Caki2 (cell line): ENCODE results near the gene SPTA1. TPM values are rescaled to one million over a fixed set of nuclear protein-coding genes. Genes with fewer than 3 reads are reported as not detected.

Experiments
- DNase-seq: peaks from one replicate; pipeline ENCODE4 v3.0.0-alpha.2; 2015; ENCODE audit warnings: low read depth
- in situ Hi-C: cut with HindIII; loops from 2 replicates; pipeline ENCODE4 v1.10.0; 2016; ENCODE audit warnings: low sequenced_read_pairs, low pct_unique_long_range_greater_than_20kb, mixed read lengths
- total RNA-seq: library from RNA; depleted of rRNA; stranded (reverse); fragments of >200 nt; shearing (Covaris generic); gene quantifications from 2 replicates; pipeline ENCODE4 v1.2.3, GENCODE V29; 2014; ENCODE audit warnings: low replicate concordance; rRNA removed

Gene SPTA1
- total RNA-seq, 1 experiment from 2014 or later: not detected

- DNase-seq: no peak
These were observed 79.2 kb downstream of the SPTA1 start for GRCh38 chr1:158607296-158607695.

GRCh38 chr1:158604968-158605367 is 81.5 kb downstream of the SPTA1 start, which contains the start of gene OR10Z1:
Gene OR10Z1 (plus strand): TSS chr1:158605268. CDS start chr1:158606439, 1,171 bp downstream.
- no peak for DNase-seq
- in situ Hi-C loops: no loop called here

More at GRCh38 chr1:158607296-158607695, 79.2 kb downstream of the SPTA1 start:
- in situ Hi-C loops: no loop called here

GRCh38 chr1:158600735-158601134 is 85.8 kb downstream of the SPTA1 start:
- no peak for DNase-seq
- in situ Hi-C loops: no loop called here

GRCh38 chr1:158586942-158587341 is 99.6 kb downstream of the SPTA1 start:
- no peak for DNase-seq
- in situ Hi-C loops: no loop called here

GRCh38 chr1:158583962-158584361 is 102.6 kb downstream of the SPTA1 start:
- DNase-seq: no peak
- in situ Hi-C loops: no loop called here

GRCh38 chr1:158579733-158580132 is 106.8 kb downstream of the SPTA1 start, which contains the start of gene OR10X1:
Gene OR10X1 (minus strand): TSS chr1:158579899. CDS start chr1:158579899, 0 bp downstream.
- in situ Hi-C loops: no loop called here

GRCh38 chr1:158577561-158577960 is 109.0 kb downstream of the SPTA1 start:
- in situ Hi-C loops: no loop called here
- DNase-seq: no peak

More at GRCh38 chr1:158579733-158580132, 106.8 kb downstream of the SPTA1 start, which contains the start of gene OR10X1:
- DNase-seq: no peak

- DNase-seq: no peak
- in situ Hi-C loops: no loop called here
These were observed 114.3 kb downstream of the SPTA1 start for GRCh38 chr1:158572226-158572625.

GRCh38 chr1:158570480-158570879 is 116.0 kb downstream of the SPTA1 start, which contains the start of gene OR6P1:
Gene OR6P1 (minus strand): TSS chr1:158570580. CDS start chr1:158563604, 6,976 bp downstream.
- in situ Hi-C loops: no loop called here
- no peak for DNase-seq

- DNase-seq: no peak
- in situ Hi-C loops: no loop called here
These were observed 121.9 kb downstream of the SPTA1 start for GRCh38 chr1:158564608-158565007.

- in situ Hi-C loops: no loop called here
- no peak for DNase-seq
These were observed 122.7 kb downstream of the SPTA1 start for GRCh38 chr1:158563853-158564252.

Other genes with a start within 250 kb of the SPTA1 start
- gene OR10K1, start 224.9 kb downstream of the SPTA1 start, total RNA-seq: not detected in 2 replicates
- gene OR10R2, start 214.5 kb downstream of the SPTA1 start, total RNA-seq: not detected in 2 replicates
- gene OR6Y1, start 132.3 kb downstream of the SPTA1 start, total RNA-seq: not detected in 2 replicates
- gene OR6P1, start 116.1 kb downstream of the SPTA1 start, total RNA-seq: not detected in 2 replicates
- gene OR10X1, start 106.8 kb downstream of the SPTA1 start, total RNA-seq: not detected in 2 replicates
- not detected in 2 replicates for gene OR10Z1, start 81.4 kb downstream of the SPTA1 start, total RNA-seq
- gene OR6K2, start 13.9 kb upstream of the SPTA1 start, total RNA-seq: not detected in 2 replicates
- gene OR6K3, start 34.0 kb upstream of the SPTA1 start, total RNA-seq: not detected in 2 replicates
- not detected in 2 replicates for gene OR6K6, start 68.0 kb upstream of the SPTA1 start, total RNA-seq
- not detected in 2 replicates for gene OR6N1, start 85.5 kb upstream of the SPTA1 start, total RNA-seq
- gene OR6N2, start 94.5 kb upstream of the SPTA1 start, total RNA-seq: not detected in 2 replicates
- not detected in 2 replicates for gene MNDA, start 144.6 kb upstream of the SPTA1 start, total RNA-seq
- gene PYHIN1, start 244.8 kb upstream of the SPTA1 start, total RNA-seq: not detected in 2 replicates